Ovary (tissue), 3 donors: Measurements from ENCODE around the gene NELFA.
"Not testable (repeated sequence)": the region's sequence is repeated elsewhere in the genome, so short reads cannot be mapped to it uniquely, and the experiment has no call there.

Source experiments
- CTCF ChIP-seq, 3 donors: fragments of 450-650 bp in 2 of 3; fragments of 200-600 bp in 1 of 3; IDR thresholded peaks; one replicate each; pipeline versions ENCODE4 v1.5.1 to v1.8.0; 2016 to 2022; ENCODE audit warnings: antibody characterized with exemption in 3 of 3, mild to moderate bottlenecking in 1 of 3
- EP300 ChIP-seq: sonication (generic); formaldehyde crosslinking; IDR thresholded peaks from one replicate; pipeline ENCODE4 v1.6.1; 2017; ENCODE audit warnings: antibody characterized with exemption
- POLR2A ChIP-seq: fragments of 450-650 bp; IDR thresholded peaks from one replicate; pipeline ENCODE4 v1.6.1; 2017; ENCODE audit warnings: antibody characterized with exemption, mild to moderate bottlenecking, moderate library complexity
- donor health status: DM: no; HTN: no; CAD: no.

DNA sequence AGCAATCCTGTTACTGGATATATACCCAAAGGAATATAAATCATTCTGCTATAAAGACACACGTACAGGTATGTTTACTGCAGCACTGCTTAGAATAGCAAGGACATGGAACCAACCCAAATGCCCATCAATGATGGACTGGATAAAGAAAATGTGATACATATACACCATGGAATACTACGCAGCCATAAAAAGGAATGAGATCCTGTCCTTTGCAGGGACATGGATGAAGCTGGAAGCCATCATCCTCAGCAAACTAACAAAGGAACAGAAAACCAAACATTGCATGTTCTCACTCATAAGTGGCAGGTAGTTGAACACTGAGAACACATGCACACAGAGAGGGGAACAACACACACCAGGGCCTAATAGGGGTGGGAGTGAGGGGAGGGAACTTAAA lies 5.4 kb downstream of the NELFA start:
- TF ChIP-seq CTCF (IDR thresholded peaks at IDR 0.05); EP300; POLR2A: not testable (repeated sequence)
